Activated T-helper 1 cell treated with Interleukin-2 at 50 U/mL for 16 hours (primary cell): ENCODE data around the gene WT1.

Experiments used
- DNase-seq: peaks from one replicate; pipeline ENCODE4 v3.0.0-alpha.2; 2020; ENCODE audit warnings: low read depth

Gene WT1

DNA sequence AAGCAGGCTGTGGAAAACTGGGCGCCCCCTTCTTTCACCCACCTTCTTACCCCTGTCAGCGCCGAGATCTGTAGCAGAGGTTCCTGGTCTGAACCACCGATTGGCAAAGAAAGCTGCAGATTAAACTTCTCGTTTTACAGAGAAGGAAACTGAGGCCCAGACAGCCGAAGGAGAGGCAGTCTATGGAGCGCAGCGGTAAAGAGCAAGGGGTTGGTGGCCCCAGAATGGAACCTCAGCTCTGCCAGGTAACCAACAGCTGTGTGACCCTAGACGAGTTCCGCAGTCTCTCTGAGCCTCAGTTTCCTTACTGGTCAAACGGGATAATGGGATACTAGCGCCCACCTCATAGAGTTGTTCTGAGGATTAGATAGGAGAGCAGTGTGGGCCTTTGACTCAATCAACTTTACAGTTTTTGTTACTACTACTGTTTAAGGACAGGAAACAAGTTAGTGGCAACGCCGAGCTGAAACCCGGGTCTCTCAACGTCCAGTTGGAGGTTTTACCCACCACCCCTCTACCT lies 3.1 kb upstream of the WT1 start:
- DNase-seq: no peak

DNA sequence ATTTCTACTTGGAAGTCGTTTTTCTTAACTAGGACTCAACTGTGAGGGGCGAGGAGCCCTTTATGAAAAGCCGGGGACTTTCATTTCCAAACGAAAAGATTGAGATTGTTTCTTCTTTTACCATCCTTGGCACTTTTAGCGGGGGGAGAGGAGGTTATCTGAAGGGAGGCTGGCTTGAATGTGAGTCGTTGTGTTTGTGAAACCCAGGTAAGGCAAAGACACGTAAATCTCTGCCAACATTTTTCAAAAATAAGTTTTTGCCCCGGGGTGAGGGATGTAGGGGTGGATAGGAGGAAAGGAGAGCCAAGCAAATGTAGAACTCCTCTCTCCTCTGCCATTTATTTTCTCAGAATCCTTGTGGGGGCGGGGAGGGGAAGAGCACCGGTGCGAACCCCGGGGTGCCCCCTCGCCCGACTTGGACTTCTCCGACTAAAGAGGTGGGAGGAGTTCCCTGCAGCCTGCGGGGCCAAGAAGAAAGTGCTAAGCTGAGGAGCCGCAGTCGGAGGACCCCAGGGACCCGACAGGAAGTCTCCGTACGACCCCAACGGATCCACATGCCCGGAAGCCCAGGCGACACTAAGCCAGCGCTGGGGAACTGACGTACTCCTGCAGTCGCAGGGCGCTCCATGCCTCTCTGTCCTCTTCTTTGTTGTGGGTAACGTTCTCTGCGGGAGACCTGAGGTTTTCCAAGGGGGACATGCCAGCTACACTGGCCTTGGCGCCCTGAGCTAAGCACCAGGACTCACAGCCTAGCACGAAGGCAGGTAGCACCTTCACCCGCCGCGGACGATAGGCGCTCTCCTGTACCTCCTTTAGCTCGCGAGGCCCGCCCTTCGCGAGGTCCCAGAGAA lies 2.4 kb upstream of the WT1 start:
- no peak for DNase-seq

DNA sequence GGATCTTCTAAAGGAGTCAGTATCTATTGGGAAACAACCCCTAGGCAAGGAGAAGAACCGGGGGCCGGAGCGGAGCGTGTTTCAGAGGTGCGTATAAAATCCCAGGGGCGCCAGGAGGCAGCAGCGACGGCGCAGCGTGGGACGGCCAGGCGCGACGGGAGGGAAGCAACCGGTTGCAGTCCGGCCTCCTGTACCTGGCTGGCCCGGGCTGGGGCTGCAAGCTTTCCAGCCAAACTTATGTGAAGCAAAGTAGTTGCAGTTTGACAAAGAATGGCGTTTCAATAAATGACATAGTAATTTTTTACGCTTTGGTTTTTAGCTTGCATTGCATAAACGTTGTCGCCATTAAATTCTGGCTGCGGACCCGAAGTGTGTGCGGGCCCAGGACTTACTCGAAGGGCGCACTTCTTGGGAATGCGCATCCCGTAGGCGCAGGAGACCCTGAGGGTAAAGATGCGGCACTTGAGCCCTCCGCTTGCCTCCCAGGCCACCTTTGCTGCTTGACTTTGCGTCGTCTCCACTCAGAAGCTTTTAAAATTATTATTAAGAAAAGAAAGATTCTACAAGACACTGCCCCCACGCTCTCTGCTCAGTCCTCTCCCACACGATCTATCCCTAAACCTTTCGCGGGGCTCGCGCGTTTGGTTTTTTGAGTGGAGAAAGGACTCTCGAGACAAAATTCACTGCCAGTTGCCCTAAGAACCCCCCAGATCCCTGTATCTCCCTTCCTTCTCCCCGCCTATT lies 1.6 kb upstream of the WT1 start:
- no peak for DNase-seq

DNA sequence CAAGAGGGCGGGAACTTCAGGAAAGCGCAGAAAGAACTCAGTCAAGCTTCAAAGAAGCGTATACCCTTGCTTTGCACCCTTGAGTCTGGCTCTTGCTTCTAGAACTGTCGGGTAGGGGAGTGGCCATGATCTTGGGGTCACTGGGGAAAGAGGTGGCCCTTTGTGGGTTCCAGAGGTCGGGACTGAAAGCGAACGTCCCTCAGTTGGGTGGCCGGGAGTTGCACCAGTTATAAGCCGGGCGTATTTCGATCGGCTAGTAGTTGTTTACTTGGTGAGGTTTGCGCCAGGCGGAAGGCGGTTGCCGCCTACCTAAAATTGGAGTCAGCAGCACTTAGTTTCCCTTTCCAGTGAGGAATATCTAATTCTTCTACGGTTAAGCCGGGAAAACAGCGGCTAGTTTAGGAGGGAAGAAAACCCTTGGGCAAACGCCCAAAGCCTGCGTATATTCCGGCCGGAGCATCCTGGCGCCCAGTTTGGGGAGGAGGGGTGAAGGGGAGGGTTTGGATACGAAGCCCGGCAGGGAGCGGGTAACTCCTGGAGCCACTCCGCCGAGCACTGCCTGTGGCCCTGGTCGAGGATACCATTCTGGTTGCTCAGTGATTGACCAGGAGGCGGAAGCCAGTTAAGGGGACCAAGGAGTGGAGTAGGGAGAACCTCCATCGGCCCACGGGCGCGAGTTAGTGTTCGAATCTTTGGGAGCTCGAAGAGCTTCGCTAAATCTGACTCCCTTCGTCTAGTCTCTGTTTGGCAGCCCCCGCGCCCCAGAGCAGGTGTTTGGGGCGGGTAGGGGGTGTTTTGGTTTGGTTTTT lies 807 bp upstream of the WT1 start:
- DNase-seq: no peak

DNA sequence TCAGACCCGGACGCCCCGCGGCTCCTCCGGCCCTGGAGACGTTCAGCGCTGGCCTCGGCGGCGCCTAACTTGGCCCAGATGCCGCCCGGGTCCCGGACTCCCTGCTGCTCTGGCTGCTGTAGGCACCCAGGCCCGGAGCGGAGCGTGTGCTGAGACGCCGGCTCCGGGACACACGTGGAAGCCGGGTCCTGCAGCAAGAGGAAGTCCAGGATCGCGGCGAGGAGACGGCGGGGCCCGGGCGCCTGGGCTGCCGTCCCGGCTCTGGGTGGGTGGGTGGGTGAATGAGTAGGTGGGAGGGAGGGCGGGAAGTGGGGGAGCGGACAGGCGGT lies 223 bp downstream of the WT1 start:
- no peak for DNase-seq

DNA sequence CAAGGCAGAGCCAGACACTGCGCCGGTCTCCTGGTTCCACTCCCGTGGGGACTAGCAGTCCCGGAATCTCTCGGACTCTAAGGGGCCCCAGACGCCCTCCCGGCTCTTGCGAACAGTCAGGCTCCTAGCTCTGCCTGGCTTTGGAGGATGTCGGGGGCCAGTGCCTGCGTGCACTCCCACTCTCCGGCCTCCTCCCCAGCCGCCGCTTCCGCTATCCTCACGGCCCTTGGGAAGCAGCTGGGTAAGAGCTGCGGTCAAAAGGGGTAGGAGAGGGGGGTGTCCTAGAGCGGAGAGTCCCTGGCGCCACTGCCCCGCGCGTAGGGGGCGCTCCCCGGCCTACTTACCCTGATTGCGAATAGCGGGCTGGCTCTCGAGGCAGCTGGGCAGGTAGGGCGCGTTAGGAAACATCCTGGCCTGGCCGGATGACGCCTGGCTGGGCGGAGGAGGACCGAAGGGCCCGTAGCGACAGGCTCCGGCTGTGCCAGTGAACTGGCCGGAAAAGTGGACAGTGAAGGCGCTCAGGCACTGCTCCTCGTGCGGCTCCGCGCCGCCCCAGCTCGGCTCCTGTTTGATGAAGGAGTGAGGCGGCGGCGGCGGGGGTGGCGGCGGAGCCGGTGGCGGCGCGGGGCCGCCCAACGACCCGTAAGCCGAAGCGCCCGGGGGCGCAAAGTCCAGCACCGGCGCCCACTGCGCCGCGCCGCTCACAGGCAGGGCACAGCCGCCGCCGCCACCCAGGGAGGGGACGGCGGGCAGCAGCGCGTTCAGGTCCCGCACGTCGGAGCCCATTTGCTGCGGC lies 785 bp downstream of the WT1 start:
- DNase-seq: no peak

DNA sequence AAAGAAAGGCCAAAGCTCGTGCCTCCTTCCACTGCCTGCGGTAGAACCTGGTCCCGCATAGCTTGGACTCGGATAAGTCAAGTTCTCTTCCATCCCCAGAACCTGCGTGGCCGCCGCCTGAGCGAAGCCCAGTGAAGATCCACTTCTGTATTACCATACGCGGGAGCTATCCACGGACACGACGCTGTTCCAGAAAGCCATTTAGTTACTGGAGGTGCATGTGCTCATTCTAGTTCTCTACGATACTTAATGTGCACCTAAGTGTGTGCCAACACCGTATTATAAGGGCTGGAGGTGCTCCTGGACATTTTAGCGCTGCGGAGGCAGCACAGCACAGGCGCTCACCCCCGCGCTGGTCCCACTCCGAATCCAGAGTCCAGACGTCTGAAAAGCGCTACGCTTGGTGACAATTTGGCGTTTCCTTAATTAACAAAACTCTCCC lies 1.4 kb downstream of the WT1 start:
- DNase-seq: no peak

DNA sequence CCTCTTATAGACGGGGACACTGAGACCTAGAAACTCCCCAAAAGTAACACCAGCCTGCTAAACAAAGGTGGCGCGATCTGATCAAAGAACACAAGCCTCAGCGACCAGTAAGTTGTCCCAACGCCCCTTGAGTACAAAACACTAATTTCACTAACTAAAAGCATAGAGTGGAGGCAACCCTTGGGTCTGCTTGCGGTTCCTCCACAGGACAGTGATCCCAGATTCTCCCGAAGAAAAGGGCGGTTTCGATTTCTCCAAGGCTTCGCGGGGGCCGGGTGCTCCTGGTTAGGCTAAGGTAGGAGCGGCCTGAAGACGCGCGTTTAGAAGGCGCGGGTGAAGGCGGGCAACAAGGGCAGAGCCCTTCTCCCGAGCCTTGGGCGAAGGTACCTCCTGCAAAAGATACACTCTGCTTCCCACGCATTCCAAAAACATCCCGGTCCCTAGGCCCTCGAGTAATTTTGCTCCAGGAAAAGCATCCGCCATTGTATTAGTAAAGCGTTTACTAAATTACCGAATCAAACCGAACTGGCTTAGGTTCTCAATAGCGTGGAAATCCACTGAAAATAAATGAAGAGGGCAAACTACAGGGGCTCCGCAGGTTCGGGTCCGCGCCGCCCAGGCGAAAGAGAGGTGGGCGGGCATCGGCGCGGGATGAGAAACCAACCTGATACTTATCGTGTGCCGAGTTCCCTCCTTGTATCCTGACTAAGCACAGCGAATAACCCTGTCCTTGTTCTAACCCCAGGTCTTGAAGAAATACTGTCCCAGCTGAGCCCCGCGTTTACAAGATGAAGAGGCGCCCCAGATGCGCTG lies 2.0 kb downstream of the WT1 start:
- no peak for DNase-seq

DNA sequence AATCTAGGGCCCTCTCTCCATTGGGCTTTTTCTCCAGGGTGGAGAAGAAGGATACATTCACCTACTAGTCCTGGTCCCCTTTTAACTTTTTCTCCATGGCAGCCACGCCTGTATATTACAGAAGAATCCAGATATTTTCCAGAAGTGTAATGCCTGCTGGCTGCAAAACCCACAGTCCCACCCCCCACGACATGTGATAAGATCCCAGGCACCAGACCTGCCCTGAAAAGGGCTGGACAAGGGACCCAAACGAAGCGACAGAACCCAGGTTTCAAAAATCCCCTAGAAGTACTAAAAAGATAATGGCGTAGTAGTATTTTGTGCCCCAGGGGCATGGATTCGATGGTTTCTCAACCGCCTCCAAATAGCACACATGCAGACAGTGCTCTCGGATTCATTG lies 2.8 kb downstream of the WT1 start:
- no peak for DNase-seq

DNA sequence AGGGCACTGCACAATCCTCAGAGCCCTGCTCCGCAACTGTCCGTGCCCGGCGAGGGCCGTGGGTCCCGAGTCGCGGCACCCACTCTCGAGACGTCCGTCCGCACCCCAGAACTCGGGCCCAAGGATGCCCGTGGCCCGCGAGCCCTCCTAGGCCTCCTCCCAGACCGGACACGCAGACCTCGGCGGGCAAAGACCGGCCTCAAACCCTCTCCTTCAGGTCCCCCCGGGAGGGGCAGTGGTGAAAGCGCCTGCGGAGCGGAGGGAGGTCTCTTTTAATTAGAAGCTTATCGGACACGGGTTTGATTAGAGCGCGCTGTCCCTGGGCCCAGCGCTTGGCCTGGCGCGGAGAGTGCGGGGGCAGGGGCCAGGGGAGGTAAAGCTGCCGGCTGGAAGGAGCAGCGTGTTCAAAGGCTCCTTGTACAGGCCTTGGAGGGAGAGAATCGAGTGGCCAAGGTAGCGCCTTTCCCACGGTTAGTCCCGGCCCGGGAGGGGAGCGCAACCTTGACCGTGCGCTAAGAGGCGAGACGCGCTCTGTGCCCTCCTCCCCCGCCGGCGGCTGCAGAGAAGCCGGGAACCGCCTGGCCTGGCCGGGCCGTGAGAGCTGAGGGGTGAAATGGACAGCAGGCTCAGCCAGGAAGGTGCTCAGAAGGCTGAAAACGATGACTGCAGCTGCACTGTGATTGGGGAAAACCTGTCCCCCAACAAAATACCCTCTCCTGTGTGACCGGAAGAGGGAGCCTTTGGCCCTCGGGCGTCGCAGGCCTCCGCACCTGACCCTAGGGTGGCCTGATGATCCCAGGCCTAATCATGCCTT lies 4.6 kb downstream of the WT1 start:
- no peak for DNase-seq

DNA sequence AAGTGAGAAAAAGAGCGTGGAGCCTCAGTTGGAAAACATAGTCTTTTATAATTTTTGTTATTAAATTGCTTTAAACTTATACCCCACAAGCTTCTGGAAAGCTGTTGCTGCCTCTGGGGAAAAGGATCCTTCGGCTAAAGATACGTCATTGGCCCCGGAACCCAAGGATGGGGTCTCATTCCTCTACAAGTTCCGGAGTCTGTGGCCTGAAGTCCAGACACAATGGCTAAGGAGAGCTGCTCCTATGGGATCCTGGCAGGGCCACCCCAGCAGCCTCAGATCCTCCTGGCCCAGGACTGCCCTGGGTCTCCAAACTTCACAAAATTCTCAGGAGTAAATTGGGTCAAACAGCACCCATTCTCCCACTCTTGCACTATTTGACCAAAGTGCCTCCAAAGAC lies 5.9 kb downstream of the WT1 start:
- no peak for DNase-seq

DNA sequence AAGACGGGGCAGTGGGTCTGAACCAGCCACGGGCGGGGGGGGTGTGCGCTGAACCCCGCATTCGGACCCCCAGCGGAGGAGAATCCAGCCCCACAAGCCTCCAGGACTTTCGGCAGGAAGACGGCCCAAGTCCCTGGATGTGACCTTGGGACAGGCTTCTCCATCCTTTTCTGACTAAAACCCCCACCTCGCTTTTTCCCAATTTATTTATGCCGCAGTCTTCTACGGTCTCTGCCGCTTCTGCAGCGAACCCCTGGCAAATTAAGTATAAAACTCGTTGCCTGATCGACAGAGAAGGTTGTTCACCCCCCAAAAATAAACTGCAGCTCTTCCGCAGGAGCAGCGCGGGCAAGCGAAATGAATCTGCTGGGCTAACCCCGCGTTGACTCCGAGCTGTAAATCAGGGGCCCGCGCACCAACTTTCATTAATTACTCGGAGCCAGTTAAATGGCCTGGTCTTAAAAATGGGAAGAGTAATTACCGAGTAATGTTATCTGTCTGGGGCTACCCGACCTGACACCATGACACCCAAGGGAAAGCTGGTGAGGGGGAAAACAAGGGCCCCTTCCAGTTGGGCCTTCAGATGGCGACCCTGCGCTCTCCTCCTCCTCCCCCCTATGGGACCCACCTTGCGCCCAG lies 6.6 kb downstream of the WT1 start:
- DNase-seq: no peak

DNA sequence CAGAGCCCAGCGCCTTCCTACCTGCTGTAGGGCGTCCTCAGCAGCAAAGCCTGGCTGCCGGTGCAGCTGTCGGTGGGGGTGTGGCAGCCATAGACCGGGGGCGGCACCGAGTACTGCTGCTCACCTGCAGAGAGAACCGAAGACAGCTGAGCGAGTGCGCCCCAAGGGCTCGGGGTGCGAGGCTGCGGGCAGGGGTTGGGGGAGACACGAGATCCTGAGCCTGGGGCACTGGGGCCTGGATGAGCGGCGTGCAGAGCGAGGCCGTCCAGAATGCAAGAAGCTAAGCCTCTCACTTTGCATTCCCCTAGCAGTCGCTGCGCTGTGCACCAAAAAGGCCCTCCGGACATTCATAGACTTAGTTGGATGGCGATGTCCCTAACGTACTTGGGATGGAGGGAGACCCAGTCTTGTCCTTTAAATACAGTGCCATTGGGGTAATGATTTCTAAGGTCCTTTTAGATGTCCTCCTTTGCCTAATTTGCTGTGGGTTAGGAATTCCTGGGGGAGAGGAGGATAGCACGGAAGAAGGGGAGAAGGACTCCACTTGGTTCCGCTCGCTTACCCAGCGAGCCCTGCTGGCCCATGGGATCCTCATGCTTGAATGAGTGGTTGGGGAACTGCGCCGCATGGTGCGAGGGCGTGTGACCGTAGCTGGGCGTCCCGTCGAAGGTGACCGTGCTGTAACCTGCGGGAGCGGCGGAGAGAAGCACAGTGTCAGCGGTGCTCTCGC lies 7.2 kb downstream of the WT1 start:
- no peak for DNase-seq

DNA sequence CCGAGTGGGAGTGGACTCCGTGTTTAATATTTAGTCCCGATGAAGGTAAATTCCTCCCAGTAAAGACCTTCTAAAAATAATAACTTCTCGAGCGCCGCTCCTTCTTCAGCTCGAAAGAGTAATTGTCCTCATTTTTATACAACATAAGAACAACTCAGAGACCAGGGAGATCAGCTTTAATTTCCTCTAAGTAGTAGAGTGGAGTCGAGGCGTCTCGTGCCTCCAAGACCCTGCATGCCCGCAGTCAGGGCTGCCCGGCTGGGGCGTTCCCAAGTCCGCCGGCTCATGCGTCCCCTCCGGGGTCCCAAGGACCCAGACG lies 7.8 kb downstream of the WT1 start:
- DNase-seq: no peak

DNA sequence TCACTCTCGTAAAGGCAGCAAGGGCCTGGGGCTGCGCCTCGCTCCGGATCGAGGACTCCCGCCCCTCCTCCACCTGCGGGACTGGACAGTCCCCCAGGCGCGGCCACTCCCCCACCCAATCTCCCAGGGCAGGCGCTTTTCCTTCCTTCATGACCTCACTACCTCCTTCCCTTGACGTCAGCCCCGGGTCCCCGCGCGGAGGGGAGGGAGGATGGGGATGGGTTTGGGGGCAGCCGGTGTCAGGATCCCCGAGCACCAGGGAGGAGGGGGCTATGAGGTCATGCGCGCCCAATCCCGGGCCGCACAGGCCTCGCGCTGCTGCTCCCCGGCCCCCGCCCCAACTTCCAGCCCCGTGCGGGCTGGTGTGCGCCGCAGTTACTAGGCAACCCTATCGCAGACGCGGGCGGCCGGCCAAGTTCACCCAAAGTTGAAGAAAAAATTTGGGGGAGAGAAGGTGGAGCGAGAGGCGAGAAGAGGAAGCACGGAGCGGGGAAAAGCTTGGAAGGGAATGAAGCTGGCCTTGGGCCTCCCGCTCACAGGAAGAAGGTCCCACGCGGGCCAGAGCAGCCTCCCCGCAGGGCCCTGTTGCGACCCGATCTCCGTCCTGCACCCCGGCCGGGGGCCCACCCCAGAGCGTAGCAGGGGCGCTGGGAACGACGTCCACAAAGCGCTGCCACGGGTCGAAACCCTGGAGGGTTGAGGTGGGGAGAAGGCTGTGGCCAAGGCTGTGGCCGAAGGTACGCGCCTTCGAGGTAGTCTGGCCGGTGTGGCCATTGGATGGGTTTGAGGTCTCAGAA lies 8.3 kb downstream of the WT1 start:
- DNase-seq: no peak

DNA sequence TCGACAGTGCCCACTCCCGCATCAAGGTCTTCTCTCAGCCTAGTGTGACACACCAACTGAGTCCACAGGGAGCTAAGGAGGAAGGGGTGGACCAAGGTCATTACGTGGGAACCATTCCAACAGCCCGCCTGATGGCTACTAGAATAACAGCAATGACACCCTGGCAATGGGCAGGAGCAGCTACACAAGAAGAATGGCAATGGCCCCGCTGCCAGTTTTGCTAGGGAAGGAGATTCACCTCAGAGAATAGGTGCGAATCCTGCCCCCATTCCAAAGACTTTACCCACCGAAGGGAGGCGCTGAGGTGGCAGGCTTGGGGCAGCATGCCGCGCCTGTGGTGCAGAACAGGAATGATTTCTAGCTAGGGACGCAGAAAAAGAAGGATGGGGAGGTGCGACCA lies 9.1 kb downstream of the WT1 start:
- no peak for DNase-seq

DNA sequence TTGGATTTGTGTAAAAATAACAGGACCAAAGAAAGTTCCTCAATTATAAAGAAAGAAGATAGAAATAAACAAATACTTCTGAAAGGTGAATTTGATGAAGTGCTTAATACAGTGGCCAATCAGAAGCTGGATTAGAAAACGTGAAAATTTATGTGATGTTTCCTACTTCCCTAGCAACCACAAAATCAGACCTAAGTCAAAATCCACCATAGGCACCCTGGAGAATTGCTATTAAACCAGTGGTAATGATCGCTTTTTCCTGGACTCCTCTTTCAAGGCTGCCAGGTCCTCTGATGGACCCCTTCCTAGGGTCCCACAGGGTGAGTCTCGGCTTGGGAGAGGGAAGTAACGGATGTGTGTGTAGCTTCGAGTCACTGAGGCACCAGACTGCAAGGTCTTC lies 9.6 kb downstream of the WT1 start:
- no peak for DNase-seq

DNA sequence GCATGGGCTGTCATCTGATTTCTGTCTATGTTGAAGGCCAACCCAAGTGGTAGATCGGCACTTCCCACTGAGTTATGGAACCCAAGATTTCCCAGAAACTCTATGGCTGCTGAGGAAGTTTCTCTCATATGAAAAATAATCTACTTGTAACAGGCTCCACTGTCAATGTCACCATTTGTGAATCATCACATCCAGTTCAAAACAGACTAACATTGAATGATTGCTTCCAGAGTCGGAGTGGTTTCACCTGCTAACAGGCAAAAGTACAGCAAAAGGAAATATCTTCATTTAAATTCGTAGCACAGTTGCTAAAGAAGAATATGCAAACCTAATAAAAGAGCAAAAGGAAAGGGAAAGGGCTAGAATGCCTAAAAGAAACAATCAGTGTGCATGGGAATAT lies 12.8 kb downstream of the WT1 start:
- DNase-seq: no peak
